GM18907 (cell line): ENCODE measurements around the gene PCNT.
"Not testable (repeated sequence)": the region's sequence is repeated elsewhere in the genome, so short reads cannot be mapped to it uniquely, and the experiment has no call there.

Experiments
- ATAC-seq: cut with Tn5 transposase; IDR thresholded peaks from one replicate; pipeline ENCODE4 v1.9.1; 2021; ENCODE audit warnings: mild to moderate bottlenecking, moderate library complexity; ENCODE audit not compliant: unreplicated experiment

PCNT gene

GRCh38 chr21:46356005-46356338 lies 32.0 kb downstream of the PCNT start:
- no peak for ATAC-seq

DNA sequence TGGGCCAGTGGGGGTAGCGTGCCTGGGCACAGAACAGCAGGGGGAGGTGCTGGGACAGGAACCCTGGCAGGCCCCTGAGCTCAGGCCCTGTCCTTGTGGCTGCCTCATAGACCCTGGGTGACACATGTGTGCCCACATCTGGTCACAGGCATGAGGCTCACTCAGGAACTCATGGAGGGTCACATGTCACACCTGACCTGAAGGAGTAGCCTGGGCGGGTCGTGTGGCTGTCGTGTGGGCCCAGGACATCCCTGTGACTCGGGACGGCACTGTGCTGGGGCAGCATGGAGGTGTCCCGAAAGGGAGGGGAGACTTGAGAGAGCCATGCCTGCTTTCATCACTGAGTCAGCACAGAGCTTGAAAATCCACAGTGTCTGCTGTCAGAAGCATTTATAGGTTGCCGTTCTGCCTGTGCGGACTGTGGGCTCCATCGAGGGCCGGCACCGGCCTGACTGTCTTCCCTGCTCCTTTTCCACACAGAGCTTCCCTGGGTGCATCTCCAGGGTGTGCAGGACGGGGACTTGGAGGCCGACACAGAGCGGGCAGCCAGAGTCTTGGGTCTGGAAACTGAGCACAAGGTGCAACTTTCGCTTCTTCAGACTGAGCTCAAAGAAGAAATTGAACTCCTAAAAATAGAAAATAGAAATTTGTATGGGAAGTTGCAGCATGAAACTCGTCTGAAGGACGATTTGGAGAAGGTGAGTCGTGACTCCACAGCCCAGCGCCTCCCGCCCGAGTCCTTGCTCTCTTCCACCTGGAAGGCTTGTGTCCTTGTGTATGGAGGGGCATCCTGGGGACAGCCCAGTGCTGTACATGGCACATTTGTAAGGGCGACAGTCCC lies 32.8 kb downstream of the PCNT start:
- ATAC-seq, result no peak

DNA sequence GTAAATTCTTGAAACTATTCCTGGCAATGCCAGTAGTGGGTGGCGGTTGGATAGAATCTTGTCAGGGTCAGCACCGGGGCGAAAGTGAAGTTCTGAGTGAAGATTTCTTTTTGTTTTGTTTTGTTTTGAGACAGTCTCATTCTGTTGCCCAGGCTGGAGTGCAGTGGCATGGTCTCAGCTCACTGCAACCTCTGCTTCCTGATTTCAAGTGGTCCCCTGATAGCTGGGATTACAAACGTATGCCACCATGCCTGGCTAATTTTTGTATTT lies 33.3 kb downstream of the PCNT start:
- ATAC-seq, result no peak

DNA sequence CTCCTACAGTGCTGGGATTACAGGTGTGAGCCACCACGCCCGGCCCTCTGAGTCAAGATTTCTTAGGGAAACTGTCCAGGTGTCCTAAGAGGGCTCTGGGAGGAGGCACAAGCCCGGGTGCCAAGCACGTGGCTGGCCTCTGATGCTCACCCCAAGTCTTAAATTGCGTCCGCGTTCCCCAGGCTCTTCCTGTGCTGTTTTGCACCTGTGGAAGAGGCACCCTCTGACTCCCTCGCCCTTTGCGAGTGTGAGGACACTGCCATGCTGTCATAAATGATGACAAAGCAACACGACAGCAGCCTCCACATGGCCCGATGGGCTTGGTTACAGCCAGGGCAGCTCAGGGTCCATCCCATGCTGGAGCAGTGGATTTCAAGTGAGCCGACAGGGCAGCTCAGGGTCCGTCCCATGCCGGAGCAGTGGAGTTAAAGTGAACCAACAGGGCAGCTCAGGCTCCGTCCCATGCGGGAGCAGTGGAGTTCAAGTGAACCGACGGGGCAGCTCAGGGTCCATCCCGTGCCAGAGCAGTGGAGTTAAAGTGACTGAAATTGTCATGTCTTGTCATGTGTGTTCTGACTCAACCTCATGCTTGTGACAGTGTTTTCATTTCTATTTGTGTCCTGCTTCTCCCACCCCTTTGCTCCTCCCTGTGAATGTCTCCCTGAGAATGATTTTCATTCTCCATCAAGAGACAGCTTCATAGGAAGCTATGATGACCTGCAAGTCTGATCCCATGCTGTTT lies 33.9 kb downstream of the PCNT start:
- ATAC-seq, result no peak

GRCh38 chr21:46361176-46361575 lies 37.2 kb downstream of the PCNT start:
- ATAC-seq, result no peak

GRCh38 chr21:46361935-46362334 lies 38.0 kb downstream of the PCNT start:
- ATAC-seq, result no peak

- ATAC-seq, result no peak
Measured at GRCh38 chr21:46362946-46363345, 39.0 kb downstream of the PCNT start.

DNA sequence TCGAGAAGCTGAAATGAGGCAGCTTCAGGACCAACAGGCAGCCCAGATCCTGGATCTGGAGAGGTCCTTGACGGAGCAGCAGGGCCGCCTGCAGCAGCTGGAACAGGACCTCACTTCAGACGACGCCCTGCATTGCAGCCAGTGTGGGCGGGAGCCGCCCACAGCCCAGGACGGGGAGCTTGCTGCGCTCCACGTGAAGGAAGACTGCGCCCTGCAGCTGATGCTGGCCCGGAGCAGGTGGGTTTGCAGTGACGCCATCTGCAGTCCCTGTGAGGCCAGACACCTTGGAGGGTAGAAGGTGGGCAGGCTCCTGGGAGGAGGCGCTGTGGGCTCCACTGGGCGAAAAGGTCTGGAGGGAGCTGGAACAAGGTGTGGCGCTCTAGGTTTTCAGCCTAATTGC lies 39.7 kb downstream of the PCNT start:
- no peak for ATAC-seq

DNA sequence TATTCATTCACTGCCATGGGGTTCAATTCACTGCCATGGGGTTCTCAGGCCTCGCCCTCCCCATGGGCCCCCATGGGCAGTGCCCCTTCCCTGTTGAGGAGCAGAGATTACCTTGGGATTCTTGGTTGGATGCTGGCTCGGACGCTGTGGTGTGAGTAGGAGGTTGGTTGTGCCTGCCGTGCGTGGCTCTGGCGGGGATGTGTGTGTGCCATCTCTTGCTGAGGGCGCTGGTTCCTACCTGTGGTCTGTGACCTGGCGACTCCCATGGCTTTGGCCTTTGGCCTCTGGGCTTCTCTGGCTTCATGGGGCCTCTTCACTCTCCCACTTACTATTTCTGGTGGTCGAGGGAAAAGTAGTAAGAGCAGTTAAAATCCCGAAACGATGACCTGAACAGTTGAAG lies 42.1 kb downstream of the PCNT start:
- no peak for ATAC-seq

- ATAC-seq, result no peak
Measured at GRCh38 chr21:46366561-46366960, 42.6 kb downstream of the PCNT start.

- ATAC-seq, result no peak
Measured at GRCh38 chr21:46366966-46367365, 43.0 kb downstream of the PCNT start.

DNA sequence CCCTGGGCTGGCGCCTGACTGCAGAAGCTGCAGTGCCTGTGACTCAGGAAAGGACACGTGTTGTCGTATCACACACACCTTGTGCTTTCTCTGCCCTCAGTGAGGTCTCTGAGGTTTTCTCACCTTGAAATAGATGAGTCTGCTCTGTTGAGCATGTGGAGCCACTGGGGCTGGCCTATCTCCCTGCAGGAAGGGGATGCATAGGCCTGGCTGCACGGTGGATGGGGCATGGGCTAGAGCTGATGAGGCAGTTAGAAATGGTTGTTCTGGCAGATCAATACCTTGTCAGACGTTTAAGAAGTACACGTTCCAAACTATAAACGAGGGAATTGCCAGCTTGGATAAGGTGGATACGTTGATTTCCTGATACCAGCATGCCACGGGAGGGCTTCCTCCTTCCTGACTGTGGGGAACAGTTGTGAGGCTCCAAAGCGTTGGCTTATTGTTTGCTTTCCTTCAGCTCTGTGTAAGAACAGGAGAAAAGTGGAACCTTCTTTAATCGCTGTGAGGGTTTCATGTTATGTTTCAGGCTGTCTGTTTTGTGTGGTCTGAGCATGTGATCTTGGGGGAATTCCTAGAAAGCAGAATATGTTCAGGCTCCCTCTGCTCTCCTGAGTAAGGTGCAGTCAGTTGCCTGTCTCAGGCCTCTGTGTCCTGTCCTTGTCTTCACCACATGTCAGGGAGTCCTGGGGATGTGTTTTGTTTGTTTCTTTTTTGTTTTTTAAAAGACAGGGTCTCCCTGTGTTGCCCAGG lies 44.8 kb downstream of the PCNT start:
- ATAC-seq, result peak; percentile 64

DNA sequence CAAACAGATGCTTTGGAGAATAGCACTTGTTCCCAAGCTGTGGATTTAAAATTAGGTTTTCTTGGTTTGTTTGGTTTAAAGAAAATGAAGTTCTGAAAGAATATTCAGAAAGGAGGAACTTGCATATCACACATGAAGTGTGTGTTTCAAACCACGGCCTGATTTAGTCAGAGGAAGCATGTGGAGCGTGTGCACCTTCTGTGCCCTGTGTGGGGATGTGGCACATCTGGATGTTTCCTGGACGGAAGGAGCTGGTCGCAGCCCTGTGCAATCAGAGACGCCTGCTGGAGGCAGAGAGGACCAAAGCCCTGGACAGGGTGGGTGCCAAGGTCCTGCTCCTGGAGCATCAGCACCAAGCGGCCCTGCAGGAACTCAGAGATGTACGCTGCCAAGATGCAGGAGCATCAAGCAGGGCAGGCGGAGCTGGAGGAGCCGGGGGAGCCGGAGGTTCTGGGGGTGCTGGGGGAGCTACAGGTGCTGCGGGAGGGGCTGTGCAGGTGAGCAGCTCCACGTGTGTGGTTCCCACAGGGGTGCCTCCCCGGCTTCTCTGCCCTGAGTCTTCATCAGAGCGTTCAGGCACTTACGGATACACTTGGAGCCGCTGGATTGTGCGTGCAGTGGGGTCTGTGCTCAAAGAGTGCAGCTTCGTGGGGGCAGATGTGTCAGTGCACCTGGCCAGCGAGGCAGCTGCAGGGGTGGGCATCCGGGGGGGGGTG lies 45.7 kb downstream of the PCNT start:
- ATAC-seq, result no peak

DNA sequence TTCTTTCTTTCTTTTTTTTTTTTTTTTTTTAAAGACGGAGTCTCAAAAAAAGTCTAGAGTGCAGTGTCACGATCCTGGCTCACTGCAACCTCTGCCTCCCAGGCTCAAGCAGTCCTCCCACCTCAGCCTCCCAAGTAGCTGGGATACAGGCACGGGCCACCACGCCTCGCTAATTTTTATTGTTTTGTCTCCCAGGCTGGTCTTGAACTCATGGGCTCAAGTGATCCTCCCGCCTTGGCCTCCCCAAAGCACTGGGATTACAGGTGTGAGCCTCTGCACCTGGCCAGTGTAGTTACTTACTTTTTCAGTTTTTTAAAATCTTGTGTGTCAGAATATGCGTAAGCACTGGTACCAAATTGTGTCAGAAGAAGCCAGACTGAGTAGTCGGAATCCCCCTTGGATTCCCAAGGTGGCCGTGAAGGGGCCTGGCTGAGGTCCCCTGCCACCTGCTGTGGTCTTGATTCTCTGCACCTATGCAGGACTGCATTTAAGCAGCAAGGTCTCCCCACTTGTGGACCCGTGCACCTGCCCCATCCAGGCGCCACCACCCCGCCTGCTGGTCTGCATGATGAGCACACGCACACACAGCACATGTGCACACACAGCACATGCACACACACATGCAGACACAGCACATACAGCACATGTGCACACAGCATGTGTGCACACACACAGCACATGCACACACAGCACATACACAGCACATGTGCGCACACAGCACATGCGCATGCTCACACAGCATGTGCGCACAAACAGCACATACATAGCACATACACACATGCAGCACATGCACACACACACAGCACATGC lies 47.5 kb downstream of the PCNT start:
- no peak for ATAC-seq

GRCh38 chr21:46372014-46372485 lies 48.1 kb downstream of the PCNT start:
- ATAC-seq, result no peak

DNA sequence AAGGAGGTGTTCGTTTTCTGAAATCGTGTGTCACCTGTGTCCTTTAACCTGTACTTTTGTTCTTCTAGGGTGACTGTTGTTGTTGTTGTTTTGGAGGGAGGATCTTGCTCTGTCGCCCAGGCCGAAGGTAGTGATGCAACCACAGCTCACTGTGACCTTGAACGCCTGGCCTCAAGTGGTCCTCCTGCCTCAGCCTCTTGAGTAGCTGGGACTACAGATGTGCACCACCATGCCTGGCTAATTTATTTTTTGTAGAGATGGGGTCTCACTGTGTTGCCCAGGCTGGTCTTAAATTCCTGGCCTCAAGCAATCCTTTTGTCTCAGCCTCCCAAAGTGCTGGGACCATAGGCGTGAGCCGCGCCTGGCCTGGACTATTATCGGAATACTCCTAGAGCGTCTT lies 49.0 kb downstream of the PCNT start:
- not testable (repeated sequence) for ATAC-seq

DNA sequence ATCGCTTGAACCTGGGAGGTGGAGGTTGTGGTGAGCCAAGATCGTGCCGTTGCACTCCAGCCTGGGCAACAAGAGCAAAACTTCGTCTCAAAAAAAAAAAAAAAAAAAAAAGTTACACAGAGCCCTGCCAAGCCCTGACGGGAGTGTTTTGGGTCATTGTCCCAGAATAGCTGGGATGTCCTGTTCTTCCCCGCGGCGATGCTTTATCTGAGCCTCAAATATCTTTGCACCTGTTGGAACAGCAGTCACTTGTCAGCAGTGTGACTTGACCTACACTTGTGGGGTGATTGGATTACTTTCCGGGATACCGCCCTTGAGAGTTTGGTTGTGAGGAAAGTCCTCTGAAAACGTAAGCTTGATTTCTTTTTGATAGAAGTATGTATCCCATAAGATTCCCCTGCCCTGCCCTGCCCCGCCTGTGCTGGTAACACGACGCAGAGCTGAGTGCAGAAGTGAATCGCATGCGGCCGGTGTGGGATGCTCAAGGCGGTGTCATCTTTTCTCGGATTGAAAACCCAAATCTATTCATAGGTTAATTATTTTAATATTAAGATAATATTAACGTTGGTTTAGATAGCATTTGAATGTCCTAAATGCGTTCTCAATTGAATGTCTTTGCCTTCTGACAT lies 50.9 kb downstream of the PCNT start:
- no peak for ATAC-seq

DNA sequence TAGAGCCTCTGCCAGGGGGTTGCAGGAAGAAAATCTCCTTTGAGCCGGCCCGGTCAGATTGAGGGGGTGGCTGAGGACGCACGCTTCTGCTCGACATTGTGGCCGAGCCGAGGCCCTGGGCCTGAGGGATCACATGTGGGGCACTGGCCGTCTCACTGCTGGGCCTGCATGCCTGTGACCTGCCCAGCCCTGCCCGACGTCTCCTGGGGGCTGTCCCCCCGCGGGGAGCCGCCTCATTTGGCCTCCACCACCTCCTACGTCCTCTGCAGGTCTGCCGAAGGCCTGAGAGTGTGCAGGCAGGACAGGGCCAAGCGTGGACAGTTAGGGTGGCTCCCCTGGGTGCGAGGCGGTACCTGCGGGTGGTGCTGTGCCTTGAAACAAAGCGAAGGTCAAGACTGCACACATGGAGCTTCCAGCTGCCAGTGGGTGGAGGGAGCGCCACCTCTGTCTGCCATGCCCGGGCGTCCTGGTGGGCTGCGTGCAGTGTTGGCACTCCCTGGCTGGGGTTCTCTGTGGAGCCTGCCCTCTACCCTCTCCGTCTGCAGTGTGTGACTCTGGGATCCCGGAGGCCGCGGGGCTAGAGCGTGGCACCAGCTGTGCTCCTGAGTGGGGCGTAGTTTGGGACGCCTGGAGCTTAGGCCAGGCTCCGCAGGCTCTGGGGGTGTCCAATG lies 51.7 kb downstream of the PCNT start:
- no peak for ATAC-seq

DNA sequence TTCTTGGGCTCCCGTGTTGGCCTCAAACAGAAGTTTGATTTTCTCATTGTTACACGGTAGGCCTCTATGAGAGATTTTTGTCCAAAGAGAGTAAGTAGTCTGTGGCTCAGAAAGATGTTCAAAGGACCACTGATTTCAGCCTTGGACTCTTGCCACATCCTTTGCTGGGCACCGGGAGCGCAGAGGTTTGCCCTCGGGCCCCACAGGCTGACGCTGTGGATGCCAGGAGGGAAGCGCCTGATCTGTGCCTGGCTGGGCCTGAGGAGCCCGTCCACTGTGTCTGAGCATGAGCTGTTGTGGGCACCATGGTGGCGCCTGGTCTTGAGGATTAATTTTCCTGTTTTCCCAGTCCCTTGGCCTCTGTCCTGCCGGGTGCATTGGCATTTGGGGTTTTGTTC lies 52.3 kb downstream of the PCNT start:
- no peak for ATAC-seq
